GM12801 (cell line): ENCODE data around the gene RSPO1.

Experiments used
- TF ChIP-seq, protein P1 (sequence below): IDR thresholded peaks from one replicate; pipeline ENCODE4 v1.5.1; 2011; ENCODE audit warnings: control low read depth; ENCODE audit not compliant: insufficient read length; ENCODE audit errors: extremely low read depth

RSPO1 gene

DNA sequence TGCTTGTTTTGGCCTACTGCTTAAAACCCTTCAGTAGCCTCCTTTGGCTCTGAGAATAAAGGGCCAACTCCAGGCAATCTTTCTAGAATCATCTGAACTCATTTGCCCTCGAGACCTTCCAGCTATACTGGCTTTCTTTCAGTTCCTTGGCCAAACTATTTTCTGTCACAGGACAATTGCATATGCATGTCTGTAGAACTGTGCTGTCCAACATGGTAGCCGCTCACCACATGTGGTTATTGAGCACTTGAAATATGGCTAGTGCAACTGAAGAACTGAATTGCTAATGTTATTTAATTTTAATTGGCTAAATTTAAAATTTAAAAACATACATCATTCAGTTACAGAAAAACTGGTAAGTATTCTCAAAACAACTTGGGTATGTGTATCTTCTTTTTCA, 24.7 kb downstream of the RSPO1 start:
- TF ChIP-seq, protein P1, sequence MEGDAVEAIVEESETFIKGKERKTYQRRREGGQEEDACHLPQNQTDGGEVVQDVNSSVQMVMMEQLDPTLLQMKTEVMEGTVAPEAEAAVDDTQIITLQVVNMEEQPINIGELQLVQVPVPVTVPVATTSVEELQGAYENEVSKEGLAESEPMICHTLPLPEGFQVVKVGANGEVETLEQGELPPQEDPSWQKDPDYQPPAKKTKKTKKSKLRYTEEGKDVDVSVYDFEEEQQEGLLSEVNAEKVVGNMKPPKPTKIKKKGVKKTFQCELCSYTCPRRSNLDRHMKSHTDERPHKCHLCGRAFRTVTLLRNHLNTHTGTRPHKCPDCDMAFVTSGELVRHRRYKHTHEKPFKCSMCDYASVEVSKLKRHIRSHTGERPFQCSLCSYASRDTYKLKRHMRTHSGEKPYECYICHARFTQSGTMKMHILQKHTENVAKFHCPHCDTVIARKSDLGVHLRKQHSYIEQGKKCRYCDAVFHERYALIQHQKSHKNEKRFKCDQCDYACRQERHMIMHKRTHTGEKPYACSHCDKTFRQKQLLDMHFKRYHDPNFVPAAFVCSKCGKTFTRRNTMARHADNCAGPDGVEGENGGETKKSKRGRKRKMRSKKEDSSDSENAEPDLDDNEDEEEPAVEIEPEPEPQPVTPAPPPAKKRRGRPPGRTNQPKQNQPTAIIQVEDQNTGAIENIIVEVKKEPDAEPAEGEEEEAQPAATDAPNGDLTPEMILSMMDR = no peak

DNA sequence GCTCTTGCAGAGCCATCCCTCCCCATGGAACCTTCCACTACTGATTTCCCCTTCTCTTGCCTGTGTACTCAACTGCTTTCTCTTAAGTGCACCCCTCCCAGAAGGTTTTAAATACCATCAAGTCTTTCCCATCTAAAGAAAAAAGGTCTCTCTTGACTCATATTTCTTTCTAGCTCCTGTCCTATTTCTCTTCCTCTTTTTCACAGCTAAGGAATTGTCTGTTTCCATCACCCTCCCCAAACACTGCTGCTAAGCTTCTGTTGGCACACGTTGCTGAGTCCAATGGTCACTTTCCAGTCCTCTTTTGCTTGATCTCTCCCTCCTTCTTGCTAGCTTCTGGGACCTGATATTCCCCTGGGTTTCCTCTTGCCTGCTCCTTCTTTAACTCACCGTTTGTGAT, 25.7 kb downstream of the RSPO1 start:
- TF ChIP-seq, protein P1 = no peak

DNA sequence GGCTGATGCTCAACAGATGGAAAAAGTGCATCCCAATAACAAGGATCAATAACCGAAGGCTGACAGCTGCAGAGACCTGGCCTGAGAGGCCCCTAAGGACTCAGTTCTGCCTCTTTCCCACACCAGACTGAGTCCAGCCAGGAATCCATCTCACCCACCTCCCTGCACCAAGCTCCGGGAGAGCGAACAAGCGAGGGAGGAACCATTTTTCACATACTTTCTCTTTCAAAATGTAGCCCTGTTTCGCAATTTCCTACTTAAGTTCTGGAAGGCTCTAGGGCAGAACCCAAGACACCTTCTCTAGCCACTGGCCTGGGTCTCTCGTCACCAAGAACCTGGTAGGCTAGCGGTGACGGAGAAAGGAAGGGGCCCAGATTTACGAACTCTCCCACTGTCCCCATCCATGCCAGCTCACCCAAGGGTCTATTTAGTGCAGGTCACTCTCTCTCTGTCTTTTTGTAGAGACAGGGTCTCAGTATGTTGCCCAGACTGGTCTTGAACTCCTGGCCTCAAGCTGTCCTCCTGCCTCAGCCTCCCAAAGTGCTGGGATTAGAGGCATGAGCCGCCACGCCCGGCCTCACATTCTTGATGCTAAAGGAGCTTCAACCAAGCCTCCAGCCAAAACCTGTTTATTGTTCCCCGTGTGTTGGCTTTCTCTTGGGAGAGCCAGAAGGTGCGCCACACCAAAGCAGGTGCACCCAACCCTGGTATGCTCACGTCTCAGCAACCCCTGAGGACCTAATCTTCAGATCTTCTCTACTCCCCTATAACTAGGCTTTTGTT, 28.0 kb downstream of the RSPO1 start:
- TF ChIP-seq, protein P1 = no peak

DNA sequence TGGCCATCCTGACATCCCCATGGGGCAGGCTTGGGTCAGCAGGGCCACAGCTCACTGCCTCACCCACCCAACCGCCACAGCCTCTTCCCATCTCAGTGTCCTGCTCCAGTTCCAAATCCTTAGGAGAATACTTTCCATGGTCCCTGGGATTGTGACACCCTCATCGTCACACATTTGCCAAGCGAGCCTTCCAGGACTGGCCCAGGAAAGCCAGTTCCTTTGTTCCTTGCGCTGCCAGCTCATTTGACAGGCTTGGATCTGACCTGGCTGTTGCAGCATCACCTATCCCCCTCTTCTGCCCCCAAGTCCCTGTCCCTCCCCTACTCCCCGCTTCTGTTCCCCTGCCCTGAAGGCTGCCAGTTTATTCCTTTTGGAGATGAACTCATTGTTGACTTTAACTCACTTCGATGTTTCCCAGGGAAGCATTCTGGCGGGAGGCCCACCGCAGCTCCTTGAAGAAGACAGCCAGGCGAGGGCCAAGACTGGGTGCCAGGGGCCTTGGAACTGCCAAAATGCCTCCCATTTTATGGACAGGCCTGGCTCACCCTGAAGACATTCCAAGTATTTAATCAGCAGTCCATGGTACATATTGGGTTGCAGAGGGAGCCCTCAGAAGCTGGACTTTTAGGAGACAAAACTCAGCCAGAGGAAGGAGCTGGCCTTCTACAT, 28.8 kb downstream of the RSPO1 start:
- TF ChIP-seq, protein P1 = no peak

GRCh38 chr1:37605061-37605650, 29.5 kb downstream of the RSPO1 start:
- TF ChIP-seq, protein P1 = no peak

GRCh38 chr1:37602750-37603694, 31.7 kb downstream of the RSPO1 start:
- TF ChIP-seq, protein P1 = no peak

GRCh38 chr1:37601441-37601840, 33.3 kb downstream of the RSPO1 start:
- TF ChIP-seq, protein P1 = no peak
